ENCODE measurements around the gene AP2A2. TPM values are rescaled to one million over a fixed set of nuclear protein-coding genes. Genes with fewer than 3 reads are reported as not detected.

AP2A2 gene
- total and polyA plus RNA-seq, 10 donors = 32.7 to 321 (median 153) TPM

DNA sequence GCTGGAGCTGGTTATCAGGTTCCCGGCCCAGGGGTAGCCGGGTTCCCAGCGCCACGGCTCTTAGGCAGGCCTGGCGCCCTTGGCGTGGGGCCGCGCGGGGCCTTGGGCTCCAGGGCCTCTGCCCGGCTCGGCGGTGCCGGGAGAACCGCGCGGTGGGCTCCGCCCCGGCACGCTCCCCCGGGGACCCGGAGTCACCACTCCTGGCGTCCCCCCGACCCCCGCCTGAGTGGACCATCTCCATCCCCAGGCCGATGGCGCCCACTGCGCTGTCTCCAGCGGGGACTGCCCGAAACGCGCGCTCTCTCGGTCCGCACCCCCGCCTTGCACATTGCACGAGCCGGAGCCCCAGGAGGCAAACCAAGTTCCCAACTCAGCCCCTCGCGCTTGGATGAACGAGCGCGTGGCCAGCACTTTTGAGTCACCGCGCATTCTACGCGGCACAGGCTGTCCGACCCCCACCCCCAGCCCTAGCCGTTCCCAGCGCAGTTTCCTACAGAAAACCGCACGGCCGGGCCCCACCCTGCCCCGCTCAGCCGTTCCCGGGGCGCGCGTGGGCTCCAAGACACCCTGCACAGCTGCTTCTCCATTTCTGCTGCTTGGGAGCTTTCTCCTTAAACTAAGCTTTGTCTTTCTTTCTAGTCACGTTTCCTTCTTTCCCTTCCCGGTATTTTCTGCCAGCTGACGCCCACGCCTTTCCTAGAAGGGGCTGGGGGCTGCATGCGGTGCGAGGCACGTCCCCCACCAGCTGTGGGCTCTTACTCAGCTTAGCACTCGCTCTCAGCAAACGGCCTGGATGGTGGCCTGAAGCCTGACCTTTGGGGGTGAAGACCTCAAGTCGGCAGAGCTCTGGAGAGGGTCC is 14.4 kb upstream of the AP2A2 start:
- TF ChIP-seq POLR2A (IDR thresholded peaks at IDR 0.05) (peak in 1 of 3 donors; percentile 12), POLR2AphosphoS5 (IDR thresholded peaks at IDR 0.05) (peak in 2 of 3 donors; percentile 61 to 67)
- TF ChIP-seq, protein P1, sequence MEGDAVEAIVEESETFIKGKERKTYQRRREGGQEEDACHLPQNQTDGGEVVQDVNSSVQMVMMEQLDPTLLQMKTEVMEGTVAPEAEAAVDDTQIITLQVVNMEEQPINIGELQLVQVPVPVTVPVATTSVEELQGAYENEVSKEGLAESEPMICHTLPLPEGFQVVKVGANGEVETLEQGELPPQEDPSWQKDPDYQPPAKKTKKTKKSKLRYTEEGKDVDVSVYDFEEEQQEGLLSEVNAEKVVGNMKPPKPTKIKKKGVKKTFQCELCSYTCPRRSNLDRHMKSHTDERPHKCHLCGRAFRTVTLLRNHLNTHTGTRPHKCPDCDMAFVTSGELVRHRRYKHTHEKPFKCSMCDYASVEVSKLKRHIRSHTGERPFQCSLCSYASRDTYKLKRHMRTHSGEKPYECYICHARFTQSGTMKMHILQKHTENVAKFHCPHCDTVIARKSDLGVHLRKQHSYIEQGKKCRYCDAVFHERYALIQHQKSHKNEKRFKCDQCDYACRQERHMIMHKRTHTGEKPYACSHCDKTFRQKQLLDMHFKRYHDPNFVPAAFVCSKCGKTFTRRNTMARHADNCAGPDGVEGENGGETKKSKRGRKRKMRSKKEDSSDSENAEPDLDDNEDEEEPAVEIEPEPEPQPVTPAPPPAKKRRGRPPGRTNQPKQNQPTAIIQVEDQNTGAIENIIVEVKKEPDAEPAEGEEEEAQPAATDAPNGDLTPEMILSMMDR (IDR thresholded peaks at IDR 0.05 in 8 of 11, conservative IDR thresholded peaks at IDR 0.05 in 3 of 11) = peak in 2 of 11 experiments; percentile 0 to 11
- peak overlapping the region; percentile 88 to 97 (median 93) for H3K27ac ChIP-seq
- H3K36me3 ChIP-seq = peaks cover 0 to 30% (median 0%) of the 10 kb centered on the region in 6 donors
- intact Hi-C loops (cut with DNase I; ENCODE audit: low total_unique reads) = no loop called here
- peak overlapping the region; percentile 78 to 98 (median 86) for H3K4me3 ChIP-seq
- H3K27me3 ChIP-seq (replicated peaks in 1 of 7) = no peaks in the 10 kb centered on the region
- H3K9me3 ChIP-seq = no peaks in the 10 kb centered on the region
- H3K4me1 ChIP-seq = peaks cover 5 to 75% (median 38%) of the 10 kb centered on the region in 6 donors
- DNase-seq = peak; percentile 76
- WGBS, 5 donors = 1 to 9% (median 3%) methylated on average over 24 to 68 of the region's 68 CpGs

DNA sequence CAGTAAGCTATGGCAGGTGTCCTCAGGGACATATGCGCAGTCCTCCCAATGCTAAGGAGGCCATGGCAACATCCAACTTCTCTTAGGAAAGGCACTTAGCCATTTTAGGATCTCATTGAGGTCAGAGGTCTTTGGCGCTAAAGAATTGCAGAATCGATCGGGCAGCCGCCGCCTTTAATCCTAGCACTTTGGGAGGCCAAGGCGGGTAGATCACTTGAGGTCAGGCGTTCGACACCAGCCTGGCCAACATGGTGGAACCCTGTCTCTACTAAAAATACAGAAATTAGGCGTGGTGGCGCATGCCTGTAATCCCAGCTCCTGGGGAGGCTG is 13.8 kb upstream of the AP2A2 start:
- Histone ChIP-seq H3K27me3 (replicated peaks in 1 of 7) (no peaks in the 10 kb centered on the region), H3K9me3 (no peaks in the 10 kb centered on the region), H3K27ac (peak overlapping the region; percentile 88 to 97 (median 93)), H3K36me3 (peaks cover 0 to 24% (median 0%) of the 10 kb centered on the region in 6 donors), H3K4me3 (peak overlapping the region in 6 of 8 donors; percentile 78 to 98 (median 88)), H3K4me1 (peaks cover 5 to 80% (median 38%) of the 10 kb centered on the region in 6 donors)
- no peak for TF ChIP-seq POLR2A (IDR thresholded peaks at IDR 0.05)
- TF ChIP-seq POLR2AphosphoS5 (IDR thresholded peaks at IDR 0.05) = no peak
- TF ChIP-seq, protein P1 (IDR thresholded peaks at IDR 0.05 in 8 of 11, conservative IDR thresholded peaks at IDR 0.05 in 3 of 11) = no peak
- no peak for DNase-seq
- WGBS, 5 donors = 79 to 96% (median 90%) methylated on average over 11 of the region's 11 CpGs
- intact Hi-C loops (cut with DNase I; ENCODE audit: low total_unique reads) = no loop called here

DNA sequence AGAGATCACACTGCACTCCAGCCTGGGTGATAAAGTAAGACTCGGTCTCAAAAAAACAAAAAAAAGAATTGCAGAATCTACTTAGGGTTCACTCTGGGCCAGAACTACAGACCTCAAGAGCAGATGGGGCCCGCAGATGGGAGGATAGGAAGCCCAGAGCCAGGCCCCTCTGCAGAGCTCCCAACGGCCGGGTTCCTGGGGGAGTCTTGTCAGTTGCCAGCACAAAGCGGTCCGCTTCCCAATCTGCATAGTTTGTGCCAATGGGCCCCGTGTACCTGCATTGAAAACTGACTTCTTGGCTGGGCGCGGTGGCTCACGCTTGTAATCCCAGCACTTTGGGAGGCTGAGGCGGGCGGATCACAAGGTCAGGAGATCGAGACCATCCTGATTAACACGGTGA is 13.4 kb upstream of the AP2A2 start:
- TF ChIP-seq POLR2AphosphoS5 (IDR thresholded peaks at IDR 0.05) (no peak), POLR2A (IDR thresholded peaks at IDR 0.05) (no peak)
- TF ChIP-seq, protein P1 (IDR thresholded peaks at IDR 0.05 in 8 of 11, conservative IDR thresholded peaks at IDR 0.05 in 3 of 11) = no peak
- DNase-seq = no peak
- no peaks in the 10 kb centered on the region for H3K27me3 ChIP-seq (replicated peaks in 1 of 7)
- H3K9me3 ChIP-seq = no peaks in the 10 kb centered on the region
- H3K4me3 ChIP-seq = peak overlapping the region in 5 of 8 donors; percentile 78 to 98 (median 87)
- 85 to 95% (median 90%) methylated on average over 13 to 14 of the region's 14 CpGs for WGBS, 5 donors
- H3K36me3 ChIP-seq = peaks cover 0 to 20% (median 0%) of the 10 kb centered on the region in 6 donors
- peaks cover 5 to 82% (median 38%) of the 10 kb centered on the region in 6 donors for H3K4me1 ChIP-seq
- intact Hi-C loops (cut with DNase I; ENCODE audit: low total_unique reads) = no loop called here
- H3K27ac ChIP-seq = peak overlapping the region; percentile 88 to 97 (median 93)

DNA sequence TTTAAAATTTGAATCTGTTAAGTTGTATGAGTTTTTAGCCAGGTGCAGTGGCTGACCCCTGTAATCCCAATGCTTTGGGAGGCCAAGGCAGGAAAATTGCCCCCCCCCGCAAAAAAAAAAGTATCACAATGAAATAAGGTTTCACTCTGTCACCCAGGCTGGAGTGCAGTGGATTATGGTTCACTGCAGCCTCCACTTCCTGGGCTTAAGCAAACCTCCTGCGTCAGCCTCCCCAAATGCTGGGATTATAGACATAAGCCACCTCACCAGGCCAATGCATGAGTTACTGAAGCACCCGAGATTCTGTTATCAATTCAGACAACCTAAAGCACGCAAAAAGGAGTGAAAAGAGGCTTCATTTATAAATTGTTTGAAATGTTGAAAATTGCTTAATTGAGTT is 12.6 kb upstream of the AP2A2 start:
- peaks cover 5 to 74% (median 31%) of the 10 kb centered on the region in 6 donors for H3K4me1 ChIP-seq
- H3K36me3 ChIP-seq = peaks cover 0 to 12% (median 0%) of the 10 kb centered on the region in 6 donors
- peak overlapping the region in 2 of 8 donors; percentile 92 to 98 for H3K4me3 ChIP-seq
- H3K9me3 ChIP-seq = no peaks in the 10 kb centered on the region
- H3K27ac ChIP-seq = peak overlapping the region; percentile 63 to 97 (median 93)
- no peaks in the 10 kb centered on the region for H3K27me3 ChIP-seq (replicated peaks in 1 of 7)
- intact Hi-C loops (cut with DNase I; ENCODE audit: low total_unique reads) = no loop called here
- TF ChIP-seq POLR2AphosphoS5 (IDR thresholded peaks at IDR 0.05) = no peak
- no peak for TF ChIP-seq POLR2A (IDR thresholded peaks at IDR 0.05)
- TF ChIP-seq, protein P1 (IDR thresholded peaks at IDR 0.05 in 8 of 11, conservative IDR thresholded peaks at IDR 0.05 in 3 of 11) = no peak
- WGBS, 5 donors = 79 to 94% (median 87%) methylated on average over 4 of the region's 4 CpGs
- no peak for DNase-seq
